Vagina (tissue), 2 donors: ENCODE measurements around the gene NCR3LG1.

ENCODE experiments used
- CTCF ChIP-seq, 3 experiments: fragments of 450-650 bp in 2 of 3; fragments of 200-600 bp in 1 of 3; sonication (generic) in 1 of 3; IDR thresholded peaks; one replicate each; pipeline ENCODE4 v1.5.1; 2017 to 2019; ENCODE audit warnings: antibody characterized with exemption in 3 of 3, mild to moderate bottlenecking in 2 of 3, moderate library complexity in 2 of 3
- POLR2A ChIP-seq, 2 donors: fragments of 450-650 bp; IDR thresholded peaks; one replicate each; pipeline ENCODE4 v1.6.1; 2017; ENCODE audit warnings: antibody characterized with exemption in 2 of 2, mild to moderate bottlenecking in 2 of 2, moderate library complexity in 2 of 2
- POLR2AphosphoS5 ChIP-seq, 2 donors: sonication (generic); formaldehyde crosslinking; IDR thresholded peaks; one replicate each; pipeline ENCODE4 v1.9.0; 2017; ENCODE audit warnings: antibody characterized with exemption in 2 of 2, mild to moderate bottlenecking in 2 of 2, low read depth in 1 of 2; ENCODE audit not compliant: insufficient read depth in 1 of 2

DNA sequence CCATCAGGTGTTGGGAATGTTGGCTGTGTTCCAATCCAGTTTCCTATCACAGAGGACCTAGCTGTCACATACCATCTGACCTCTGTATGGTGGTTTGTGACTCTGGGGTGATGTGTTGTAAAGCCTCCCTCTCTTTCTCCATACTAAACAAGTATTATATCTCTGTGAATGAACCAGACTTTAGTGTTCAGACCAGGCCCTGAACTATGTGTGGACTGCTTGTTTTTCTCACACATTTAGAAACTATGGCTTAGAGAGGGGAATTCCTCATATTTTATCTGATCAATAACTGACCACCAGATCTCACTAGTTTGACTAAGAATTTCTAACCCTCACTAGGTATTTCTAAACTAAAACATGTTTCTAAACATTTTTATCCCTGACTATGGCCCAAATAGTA is 17.5 kb downstream of the NCR3LG1 start:
- TF ChIP-seq POLR2A (IDR thresholded peaks at IDR 0.05) (no peak), CTCF (IDR thresholded peaks at IDR 0.05) (no peak), POLR2AphosphoS5 (IDR thresholded peaks at IDR 0.05; ENCODE audit: insufficient read depth in 1 of 2, low read depth in 1 of 2) (no peak)
